Left ventricle myocardium inferior (tissue), 1 donor: ENCODE measurements around the gene FBXO34. TPM values are rescaled to one million over a fixed set of nuclear protein-coding genes. Genes with fewer than 3 reads are reported as not detected.

Experiments
- DNase-seq: peaks from one replicate; pipeline ENCODE4 v3.0.0-alpha.2; 2020
- H3K27ac ChIP-seq: fragments of 200-600 bp; replicated peaks from 2 replicates; pipeline ENCODE4 v1.8.0; 2021
- H3K27me3 ChIP-seq: fragments of 200-600 bp; 2 replicates; pipeline ENCODE4 v1.8.0; 2021; ENCODE audit warnings: low read depth
- H3K36me3 ChIP-seq: fragments of 200-600 bp; 2 replicates; pipeline ENCODE4 v1.8.0; 2021
- H3K4me1 ChIP-seq: fragments of 200-600 bp; 2 replicates; pipeline ENCODE4 v1.8.0; 2021
- H3K4me3 ChIP-seq: fragments of 200-600 bp; 2 replicates; pipeline ENCODE4 v1.8.0; 2021; ENCODE audit warnings: mild to moderate bottlenecking, moderate library complexity
- H3K9me3 ChIP-seq: fragments of 200-600 bp; replicated peaks from 2 replicates; pipeline ENCODE4 v1.8.0; 2021
- intact Hi-C: fragments of 100-400 bp; cut with micrococcal nuclease; formaldehyde crosslinking; loops from one replicate; pipeline ENCODE4 v1.11.0; 2022
- total RNA-seq: library from RNA; stranded (reverse); fragmentation: NEBNext Ultra II Directional; extraction: Animal tissue kit (Norgen Biotek cat#: 25700); gene quantifications from one replicate; pipeline ENCODE4 v1.2.1, GENCODE V29; 2021
- TF ChIP-seq, protein P1 (sequence below): fragments of 200-600 bp; IDR thresholded peaks from 2 replicates; pipeline ENCODE4 v1.8.0; 2021; ENCODE audit warnings: antibody characterized with exemption, mild to moderate bottlenecking, borderline replicate concordance
- donor health status: DM: no; HTN: yes; CAD: no; lungs with severe emphysema.

The FBXO34 gene
- total RNA-seq, 1 donor from 2014 or later, result 22.4 TPM

GRCh38 chr14:55347748-55348147, 76.5 kb downstream of the FBXO34 start:
- intact Hi-C loops, result loop anchor here (10.0 kb wide), 1 partner anchor 73 kb away; the partner anchor contains the start of gene FBXO34
- peaks cover 53% of the 10 kb centered on the region for H3K4me1 ChIP-seq
- H3K9me3 ChIP-seq, result no peaks in the 10 kb centered on the region
- peaks cover 26% of the 10 kb centered on the region for H3K36me3 ChIP-seq
- H3K4me3 ChIP-seq, result no peak overlapping the region
- TF ChIP-seq, protein P1, sequence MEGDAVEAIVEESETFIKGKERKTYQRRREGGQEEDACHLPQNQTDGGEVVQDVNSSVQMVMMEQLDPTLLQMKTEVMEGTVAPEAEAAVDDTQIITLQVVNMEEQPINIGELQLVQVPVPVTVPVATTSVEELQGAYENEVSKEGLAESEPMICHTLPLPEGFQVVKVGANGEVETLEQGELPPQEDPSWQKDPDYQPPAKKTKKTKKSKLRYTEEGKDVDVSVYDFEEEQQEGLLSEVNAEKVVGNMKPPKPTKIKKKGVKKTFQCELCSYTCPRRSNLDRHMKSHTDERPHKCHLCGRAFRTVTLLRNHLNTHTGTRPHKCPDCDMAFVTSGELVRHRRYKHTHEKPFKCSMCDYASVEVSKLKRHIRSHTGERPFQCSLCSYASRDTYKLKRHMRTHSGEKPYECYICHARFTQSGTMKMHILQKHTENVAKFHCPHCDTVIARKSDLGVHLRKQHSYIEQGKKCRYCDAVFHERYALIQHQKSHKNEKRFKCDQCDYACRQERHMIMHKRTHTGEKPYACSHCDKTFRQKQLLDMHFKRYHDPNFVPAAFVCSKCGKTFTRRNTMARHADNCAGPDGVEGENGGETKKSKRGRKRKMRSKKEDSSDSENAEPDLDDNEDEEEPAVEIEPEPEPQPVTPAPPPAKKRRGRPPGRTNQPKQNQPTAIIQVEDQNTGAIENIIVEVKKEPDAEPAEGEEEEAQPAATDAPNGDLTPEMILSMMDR, result no peak
- no peak overlapping the region for H3K27ac ChIP-seq
- no peak for DNase-seq
- no peaks in the 10 kb centered on the region for H3K27me3 ChIP-seq

DNA sequence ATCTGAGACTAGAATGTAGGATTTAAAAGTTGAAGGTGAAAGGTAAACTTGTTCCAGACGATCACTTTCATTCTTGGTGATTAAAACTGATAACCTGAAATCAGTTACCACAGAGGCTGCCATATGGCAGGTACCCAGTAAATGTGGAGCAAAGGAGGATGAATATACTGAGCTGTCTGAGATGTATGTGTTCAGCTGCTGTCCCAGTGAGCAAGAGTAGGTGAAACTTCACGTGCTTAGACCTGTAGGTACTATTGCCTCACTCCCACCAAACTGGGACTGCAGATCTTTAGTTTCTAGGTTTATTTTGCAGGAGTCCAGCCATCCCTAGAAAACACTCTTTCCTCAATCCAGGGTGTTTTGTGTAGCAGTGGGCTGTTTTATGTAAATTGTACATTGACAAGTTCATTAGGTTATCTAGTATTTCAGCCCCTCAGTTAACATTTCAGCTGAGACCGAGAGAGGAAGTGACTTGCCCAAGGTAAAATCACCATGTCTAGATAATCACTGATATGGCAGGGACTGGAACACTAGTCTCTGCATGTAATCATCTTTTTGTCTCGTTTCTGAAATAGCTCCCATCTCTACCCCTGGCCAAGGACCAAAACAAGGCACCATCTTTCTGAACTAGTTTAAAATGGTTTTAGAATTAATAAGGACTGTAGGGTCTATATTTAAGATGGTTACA, 77.7 kb downstream of the FBXO34 start:
- Histone ChIP-seq H3K4me1 (peaks cover 44% of the 10 kb centered on the region), H3K9me3 (no peaks in the 10 kb centered on the region), H3K27me3 (no peaks in the 10 kb centered on the region), H3K4me3 (no peak overlapping the region), H3K36me3 (peaks cover 27% of the 10 kb centered on the region), H3K27ac (no peak overlapping the region)
- no peak for DNase-seq
- TF ChIP-seq, protein P1, result no peak
- intact Hi-C loops, result loop anchor here (10.0 kb wide), 1 partner anchor 74 kb away; the partner anchor contains the start of gene FBXO34

DNA sequence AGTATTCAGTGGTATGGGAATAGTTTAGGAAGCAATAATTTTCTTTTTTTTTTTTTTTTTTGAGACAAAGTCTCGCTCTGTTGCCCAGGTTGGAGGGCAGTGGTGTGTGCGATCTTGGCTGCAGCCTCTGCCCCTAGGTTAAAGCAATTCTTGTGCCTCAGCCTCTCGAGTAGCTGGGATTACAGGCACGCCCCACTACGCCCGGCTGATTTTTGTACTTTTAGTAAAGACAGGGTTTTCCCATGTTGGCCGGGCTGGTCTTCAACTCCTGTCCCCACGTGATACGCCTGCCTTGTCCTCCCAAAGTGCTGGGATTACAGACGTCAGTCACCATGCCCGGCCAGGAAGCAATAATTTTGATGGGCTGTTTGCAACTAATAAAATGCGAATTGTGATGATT, 78.3 kb downstream of the FBXO34 start:
- DNase-seq, result no peak
- intact Hi-C loops, result loop anchor here (10.0 kb wide), 1 partner anchor 75 kb away; the partner anchor contains the start of gene FBXO34
- H3K4me1 ChIP-seq, result peaks cover 45% of the 10 kb centered on the region
- peaks cover 27% of the 10 kb centered on the region for H3K36me3 ChIP-seq
- H3K27ac ChIP-seq, result no peak overlapping the region
- TF ChIP-seq, protein P1, result no peak
- no peaks in the 10 kb centered on the region for H3K9me3 ChIP-seq
- no peaks in the 10 kb centered on the region for H3K27me3 ChIP-seq
- no peak overlapping the region for H3K4me3 ChIP-seq

DNA sequence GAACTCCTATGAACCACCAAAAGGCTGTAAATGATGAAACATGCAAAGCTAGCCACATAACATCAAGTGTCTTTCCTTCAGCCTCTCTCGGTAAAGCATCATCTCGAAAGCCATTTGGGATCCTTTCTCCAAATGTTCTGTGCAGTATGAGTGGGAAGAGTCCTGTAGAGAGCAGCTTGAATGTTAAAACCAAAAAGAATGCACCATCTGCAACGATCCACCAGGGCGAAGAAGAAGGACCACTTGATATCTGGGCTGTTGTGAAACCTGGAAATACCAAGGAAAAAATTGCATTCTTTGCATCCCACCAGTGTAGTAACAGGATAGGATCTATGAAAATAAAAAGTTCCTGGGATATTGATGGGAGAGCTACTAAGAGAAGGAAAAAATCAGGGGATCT, 79.2 kb downstream of the FBXO34 start:
- TF ChIP-seq, protein P1, result no peak
- H3K4me1 ChIP-seq, result peaks cover 48% of the 10 kb centered on the region
- no peak for DNase-seq
- no peaks in the 10 kb centered on the region for H3K9me3 ChIP-seq
- no peak overlapping the region for H3K27ac ChIP-seq
- H3K36me3 ChIP-seq, result peaks cover 31% of the 10 kb centered on the region
- intact Hi-C loops, result no loop called here
- H3K4me3 ChIP-seq, result no peak overlapping the region
- H3K27me3 ChIP-seq, result no peaks in the 10 kb centered on the region

DNA sequence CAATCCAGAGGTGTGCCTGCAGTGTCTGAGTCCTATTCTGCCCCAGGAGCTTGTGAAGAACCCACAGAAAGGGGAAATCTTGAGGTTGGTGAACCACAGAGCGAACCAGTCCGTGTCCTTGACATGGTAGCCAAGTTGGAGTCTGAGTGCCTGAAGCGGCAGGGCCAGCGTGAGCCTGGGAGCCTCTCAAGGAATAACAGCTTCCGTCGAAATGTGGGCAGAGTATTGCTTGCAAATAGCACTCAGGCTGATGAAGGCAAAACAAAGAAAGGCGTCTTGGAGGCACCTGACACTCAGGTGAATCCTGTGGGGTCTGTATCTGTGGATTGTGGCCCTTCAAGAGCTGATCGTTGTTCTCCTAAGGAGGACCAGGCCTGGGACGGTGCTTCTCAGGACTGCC, 79.9 kb downstream of the FBXO34 start:
- Histone ChIP-seq H3K4me3 (no peak overlapping the region), H3K9me3 (no peaks in the 10 kb centered on the region), H3K4me1 (peaks cover 48% of the 10 kb centered on the region), H3K27ac (no peak overlapping the region), H3K27me3 (no peaks in the 10 kb centered on the region), H3K36me3 (peaks cover 37% of the 10 kb centered on the region)
- DNase-seq, result no peak
- TF ChIP-seq, protein P1, result no peak
- intact Hi-C loops, result no loop called here
